Measurements from ENCODE around the gene COPG2.

- TF ChIP-seq NR3C1 (IDR thresholded peaks at IDR 0.05) (no peak), ZFP36 (IDR thresholded peaks at IDR 0.05; ENCODE audit: borderline replicate concordance, partially characterized antibody) (no peak), CTCF (IDR thresholded peaks at IDR 0.05) (no peak), POLR2AphosphoS2 (conservative IDR thresholded peaks at IDR 0.05; ENCODE audit: low read length) (no peak), REST (IDR thresholded peaks at IDR 0.05) (no peak), KDM1A (IDR thresholded peaks at IDR 0.05; ENCODE audit: low read depth) (no peak), CEBPB (IDR thresholded peaks at IDR 0.05) (no peak), POLR2A (IDR thresholded peaks at IDR 0.05; ENCODE audit: low read length) (no peak), HEYL (CRISPR knock-in tag; IDR thresholded peaks at IDR 0.05) (no peak), MYC (IDR thresholded peaks at IDR 0.05; ENCODE audit: borderline replicate concordance, low read length) (no peak), ESRRA (IDR thresholded peaks at IDR 0.05; ENCODE audit: borderline replicate concordance, low read length) (no peak), EHF (CRISPR knock-in tag; IDR thresholded peaks at IDR 0.05) (no peak), BHLHE40 (IDR thresholded peaks at IDR 0.05; ENCODE audit: low read depth, low read length) (no peak), SREBF2 (IDR thresholded peaks at IDR 0.05) (no peak)
Measured at GRCh38 chr7:130473289-130473688, 195.3 kb downstream of the COPG2 start.

All from A549 (cell line).